GM21619 (cell line): ENCODE results near the gene POU1F1.
"Not testable (repeated sequence)": the region's sequence is repeated elsewhere in the genome, so short reads cannot be mapped to it uniquely, and the experiment has no call there.

Experiments used
- ATAC-seq: cut with Tn5 transposase; IDR thresholded peaks from one replicate; pipeline ENCODE4 v1.9.1; 2021; ENCODE audit not compliant: unreplicated experiment

Gene POU1F1

DNA sequence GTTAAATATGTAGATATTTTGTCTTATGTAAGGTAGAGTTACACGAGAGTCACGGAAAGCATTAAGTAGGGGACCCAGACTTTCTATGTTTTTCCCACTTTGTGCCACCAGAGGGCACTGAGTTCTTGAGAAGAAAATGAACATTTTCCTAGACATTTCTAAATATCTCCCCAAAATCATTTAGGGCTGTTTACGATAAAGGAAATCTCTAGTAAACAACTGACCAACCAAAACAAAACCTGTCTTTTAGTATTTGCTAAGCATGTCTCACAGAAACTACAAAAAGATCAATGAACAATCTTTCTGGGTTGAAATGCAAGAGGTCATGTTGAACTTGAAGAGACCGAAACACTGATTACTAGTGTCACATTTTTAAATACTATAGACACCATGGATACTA is 16.1 kb downstream of the POU1F1 start:
- peak; percentile 73 for ATAC-seq

DNA sequence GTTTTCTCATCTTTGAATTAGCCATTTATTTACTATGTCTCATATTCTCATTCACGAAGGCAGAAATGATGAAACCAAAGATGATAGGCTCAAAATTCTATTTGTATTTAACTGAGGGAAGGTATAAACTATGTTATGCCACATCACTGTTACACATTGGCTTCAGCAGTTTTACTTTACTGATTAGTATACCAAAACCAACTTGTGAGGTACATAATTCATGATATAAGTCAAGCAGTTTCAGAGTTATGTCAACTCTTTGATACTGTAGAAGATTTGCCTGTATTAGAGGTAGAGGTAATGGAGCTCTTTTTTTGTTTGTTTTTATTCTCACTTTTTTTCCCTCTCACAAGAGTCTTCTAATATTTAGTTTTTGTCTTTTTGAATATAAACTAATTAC is 26.4 kb downstream of the POU1F1 start:
- no peak for ATAC-seq

DNA sequence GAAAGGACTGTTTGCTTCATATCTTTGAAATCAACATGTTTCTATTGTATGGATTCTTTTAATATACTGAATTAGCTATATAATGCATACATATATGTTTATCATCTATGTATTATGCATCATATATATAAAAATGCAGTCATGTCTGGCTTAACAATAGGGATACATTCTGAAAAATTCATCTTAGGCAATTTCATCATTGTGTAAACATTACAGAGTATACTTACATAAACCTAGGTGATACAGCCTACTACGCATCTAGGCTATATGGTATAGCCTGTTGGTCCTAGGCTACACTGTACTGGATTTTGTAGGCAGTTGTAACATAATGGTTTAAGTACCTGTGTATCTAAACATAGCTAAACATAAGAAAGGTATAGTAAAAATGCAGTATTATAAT is 27.6 kb downstream of the POU1F1 start:
- ATAC-seq: no peak

DNA sequence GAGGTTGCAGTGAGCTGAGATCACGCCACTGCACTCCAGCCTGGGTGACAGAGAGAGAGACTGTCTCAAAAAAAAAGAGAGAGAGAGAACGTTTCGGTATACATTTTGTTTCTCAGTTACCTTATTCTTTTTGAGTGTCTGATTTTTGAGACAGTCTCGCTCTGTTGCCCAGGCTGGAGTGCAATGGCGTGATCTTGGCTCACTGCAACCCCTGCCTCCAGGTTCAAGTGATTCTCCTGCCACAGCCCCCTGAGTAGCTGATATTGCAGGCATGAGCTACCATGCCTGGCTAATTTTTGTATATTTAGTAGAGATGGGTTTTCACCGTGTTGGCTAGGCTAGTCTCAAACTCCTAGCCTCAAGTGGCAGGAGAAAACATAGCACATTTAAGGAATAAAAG is 28.2 kb downstream of the POU1F1 start:
- not testable (repeated sequence) for ATAC-seq

DNA sequence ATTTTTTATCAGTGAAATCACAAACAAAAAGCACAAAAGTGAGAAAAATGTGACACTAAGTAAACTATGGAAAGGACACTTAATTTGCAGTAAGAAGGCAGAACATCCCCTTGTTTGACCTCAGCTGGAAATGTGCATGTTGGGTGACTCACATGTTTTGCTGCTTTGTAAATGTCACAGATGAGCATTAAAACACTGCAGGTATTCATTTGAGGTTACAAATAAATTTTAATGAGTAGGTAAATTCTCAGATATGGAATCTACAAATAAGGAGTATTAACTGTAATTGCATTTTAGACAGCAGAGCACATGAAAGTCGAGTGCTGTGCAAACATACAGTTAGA is 29.0 kb downstream of the POU1F1 start:
- no peak for ATAC-seq

DNA sequence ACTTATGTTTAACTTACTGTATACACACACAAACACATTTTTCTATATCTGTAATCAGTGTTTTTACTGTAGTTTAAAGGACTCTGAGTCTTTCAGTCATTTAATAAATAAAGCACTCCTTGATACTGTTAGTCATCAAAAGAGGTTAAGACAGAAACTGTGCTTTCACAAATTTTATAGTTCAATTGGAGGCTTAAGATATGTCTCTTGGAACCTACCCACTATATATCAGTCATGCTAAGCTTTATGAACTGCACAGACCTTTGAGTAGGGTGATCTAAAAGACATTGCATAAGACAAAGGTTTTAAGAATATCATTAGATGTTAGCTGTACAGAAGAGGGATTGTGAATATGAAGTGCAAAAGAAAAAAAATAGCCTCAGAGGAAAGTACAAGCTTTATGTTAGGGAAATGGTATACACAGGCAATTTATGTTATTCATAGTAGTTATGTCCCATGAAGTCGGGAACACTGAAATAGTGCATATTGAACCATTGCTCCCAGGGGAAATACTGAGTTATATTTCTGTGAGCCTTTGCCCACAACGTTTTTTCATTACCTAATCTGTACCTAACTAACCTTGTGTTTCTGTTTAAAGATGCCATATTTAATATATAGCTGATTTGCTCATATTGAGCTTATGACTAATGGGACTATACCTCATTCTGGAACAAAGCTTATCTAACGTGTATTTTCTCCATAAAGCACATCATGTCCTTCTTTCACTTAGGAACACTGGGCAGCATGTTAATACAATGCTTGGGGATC is 29.5 kb downstream of the POU1F1 start:
- ATAC-seq: no peak

DNA sequence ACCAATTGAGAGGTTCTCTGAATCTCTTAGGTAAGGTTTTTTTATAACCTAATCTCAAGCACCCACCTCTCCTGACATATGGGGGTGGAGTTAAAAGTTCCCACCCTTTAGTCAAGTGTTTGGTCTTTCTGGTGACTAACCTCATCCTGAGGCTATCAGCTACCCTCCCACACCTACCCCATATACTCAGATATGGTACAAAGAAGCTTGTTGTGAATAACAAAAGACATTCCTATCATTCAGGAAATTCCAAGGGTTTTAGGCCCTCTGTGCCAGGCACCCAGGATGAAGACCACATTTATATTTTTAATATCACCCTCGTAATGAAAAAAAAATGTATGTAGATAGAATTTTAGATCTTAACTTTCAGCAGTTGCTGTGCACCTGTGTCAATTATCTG is 40.3 kb downstream of the POU1F1 start:
- no peak for ATAC-seq

DNA sequence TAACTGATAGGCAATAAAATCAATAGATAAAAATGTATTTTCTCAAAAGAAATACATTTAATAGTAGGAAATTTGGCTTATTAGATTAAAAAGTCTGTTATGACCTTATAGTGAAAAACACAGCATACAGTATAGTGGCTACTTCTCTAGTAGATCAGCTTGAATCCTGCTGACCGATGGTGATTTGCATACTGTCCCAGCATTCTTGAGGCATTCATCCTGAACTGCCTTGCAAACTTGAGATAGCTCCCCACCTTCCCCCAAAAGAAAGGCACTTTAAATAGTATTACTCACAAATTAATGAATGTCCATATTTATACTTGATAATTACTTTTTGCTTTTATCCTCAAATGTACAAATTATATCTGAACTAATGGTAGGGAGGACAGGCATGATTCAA is 42.6 kb downstream of the POU1F1 start:
- ATAC-seq: no peak

DNA sequence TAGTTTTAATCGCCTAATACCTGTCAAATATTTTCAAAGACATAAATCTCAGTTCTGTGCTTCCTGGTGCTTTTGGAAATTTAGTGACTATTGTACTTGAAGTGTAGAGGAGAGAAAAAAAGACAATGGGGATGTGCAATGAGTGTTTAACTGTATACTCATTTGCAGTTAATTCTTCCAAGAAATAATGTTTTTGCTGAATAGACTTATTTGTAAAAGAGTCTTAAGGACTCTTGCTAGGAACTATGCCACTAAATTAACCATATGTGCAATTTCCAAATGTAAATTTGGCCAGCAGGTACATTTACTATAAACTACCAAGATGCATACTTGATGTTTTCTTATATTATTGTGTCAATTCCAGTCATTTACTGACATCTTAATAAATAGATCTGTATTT is 47.3 kb downstream of the POU1F1 start:
- no peak for ATAC-seq

DNA sequence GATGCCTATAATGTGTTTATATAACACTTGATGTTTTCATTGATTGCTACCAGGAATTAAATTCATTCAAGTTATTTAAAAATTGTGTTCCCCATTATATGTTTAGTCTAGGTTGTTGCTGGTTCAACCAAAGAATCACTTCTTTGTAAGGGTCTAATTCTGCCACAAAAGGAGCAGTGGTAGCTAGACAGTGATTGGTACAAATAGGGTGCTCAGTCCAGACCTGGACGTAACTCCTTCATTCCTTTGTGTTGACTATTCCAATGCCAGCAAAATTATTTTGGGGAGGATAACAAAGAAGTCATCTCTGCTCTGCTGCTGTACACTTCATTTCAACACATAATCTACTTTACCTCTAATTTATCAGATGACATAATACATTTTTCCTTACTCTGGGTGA is 48.1 kb downstream of the POU1F1 start:
- ATAC-seq: no peak

DNA sequence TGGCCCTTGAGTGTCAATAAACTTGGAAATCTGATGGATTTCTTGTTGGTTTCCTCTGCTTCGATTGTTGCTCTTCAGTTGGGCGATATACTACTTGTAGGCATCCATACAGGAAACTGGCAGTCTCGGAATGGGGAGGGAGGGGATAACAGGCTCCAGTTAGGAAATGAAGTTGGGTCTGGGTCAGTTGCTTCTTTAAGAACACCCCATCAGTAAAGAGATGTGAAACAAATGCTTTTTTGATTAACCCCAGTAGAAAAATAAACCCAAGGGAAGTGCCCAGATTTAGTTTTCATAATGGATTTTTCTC is 48.6 kb downstream of the POU1F1 start:
- no peak for ATAC-seq

DNA sequence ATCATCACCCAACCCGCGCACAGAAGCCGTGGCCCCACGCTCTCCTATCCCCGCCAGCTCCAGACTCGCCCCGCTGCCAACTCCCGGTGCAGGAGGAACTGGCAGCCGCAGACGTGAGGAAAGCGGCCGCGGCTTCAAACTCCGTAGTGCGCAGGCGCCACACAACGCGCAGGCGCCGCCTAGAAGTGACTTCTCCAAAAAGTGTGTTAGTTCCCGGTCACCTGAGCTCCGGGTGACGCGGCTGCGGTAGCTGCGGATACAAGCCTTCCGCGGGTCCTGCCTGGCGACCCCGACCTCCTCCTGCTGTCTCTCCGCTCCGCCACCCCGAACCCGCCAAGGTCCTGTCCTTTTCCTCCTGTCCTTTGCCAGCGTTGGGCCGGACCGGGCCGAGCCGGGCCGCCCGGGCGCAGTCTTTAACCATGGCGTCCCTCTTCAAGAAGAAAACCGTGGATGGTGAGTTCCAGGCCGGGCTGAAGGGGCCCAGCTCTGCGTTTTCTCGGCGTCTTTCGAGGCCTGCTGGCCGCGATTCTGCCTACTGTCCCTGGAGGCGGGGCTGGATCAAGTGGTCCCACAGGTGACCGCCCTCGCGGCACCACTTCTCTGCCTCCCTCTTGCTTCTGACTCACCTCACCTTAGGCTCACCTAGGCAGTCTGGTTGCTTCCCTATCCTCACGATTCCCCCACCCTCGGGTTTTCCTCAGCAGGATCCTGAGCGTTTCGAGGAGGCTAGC is 49.1 kb downstream of the POU1F1 start, which contains the start of gene CHMP2B:
Gene CHMP2B (plus strand): TSS at position 206 of the 731 bp plus-strand sequence. CDS start 214 bp downstream, at position 420.
- ATAC-seq: peak; percentile 95

DNA sequence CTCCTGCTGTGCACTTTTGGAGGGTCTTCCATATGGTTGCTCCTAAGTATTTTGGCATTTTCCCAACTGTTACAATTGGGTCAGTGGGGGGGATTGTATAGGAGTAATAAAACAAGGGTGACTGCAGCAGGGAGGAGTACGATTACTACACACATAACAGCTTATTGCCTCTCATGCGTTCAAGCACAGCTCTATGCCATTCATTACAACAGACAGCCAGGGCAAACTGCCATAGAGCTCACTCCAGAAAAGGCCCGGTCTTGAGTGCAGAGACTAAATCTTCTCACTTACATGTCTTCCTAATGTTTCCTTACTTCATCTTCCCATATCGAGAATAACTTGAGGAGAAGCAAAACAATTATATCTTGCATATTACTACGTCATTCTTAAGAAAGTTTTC is 50.7 kb downstream of the POU1F1 start:
- no peak for ATAC-seq

DNA sequence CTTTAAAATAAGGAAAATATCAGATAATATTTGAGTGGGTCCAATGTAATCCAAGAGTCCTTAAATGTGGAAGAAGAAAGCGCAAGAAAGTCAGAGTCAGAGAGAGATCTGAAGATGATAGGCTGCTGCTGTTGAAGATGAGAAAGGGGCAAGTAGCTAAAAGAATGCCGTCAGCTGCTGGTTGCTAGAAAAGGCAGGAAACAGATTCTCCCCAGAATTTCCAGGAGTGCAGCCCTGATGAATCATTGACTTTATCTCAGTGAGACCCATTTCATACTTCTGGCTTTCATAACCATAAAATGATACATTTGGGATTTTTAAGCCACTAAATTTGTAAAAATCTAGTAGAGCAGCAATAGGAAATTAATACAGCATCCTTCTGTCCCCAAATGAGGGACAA is 56.8 kb downstream of the POU1F1 start:
- ATAC-seq: no peak

DNA sequence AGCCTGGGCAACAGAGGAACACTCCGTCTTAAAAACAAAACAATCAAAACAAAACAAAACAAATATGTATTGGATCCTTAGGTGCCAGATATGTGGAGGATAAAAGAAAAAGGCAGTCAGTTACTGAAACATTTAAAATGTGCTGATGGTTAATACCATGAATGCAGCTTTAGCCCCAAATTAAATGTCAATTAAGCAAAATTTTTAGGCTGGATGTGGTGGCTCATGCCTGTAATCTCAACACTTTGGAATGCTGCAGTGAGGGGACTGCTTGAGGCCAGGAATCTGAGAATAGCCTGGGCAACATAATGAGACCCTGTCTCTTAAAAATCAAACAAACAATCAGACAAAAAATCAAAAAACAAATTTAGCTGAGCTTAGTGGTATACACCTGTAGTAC is 57.8 kb downstream of the POU1F1 start:
- no peak for ATAC-seq
